OCI-LY7 (cell line): Measurements from ENCODE around the gene RRP36. TPM values are rescaled to one million over a fixed set of nuclear protein-coding genes. Genes with fewer than 3 reads are reported as not detected.

Experiments used
- BruUV-seq: library from RNA; stranded (reverse); fragments of 400-500 nt; replicated peaks from 2 replicates; lab custom pipeline; 2021; lab: Mats Ljungman, UMichigan
- CTCF ChIA-PET: fragments of 300-600 bp; sonication (Branson Sonifier 250); formaldehyde crosslinking; loops from one replicate; lab custom pipeline; 2022; ENCODE audit warnings: antibody characterized with exemption; ENCODE audit not compliant: unreplicated experiment; lab: Charles Lee
- POLR2A ChIA-PET: fragments of 300-600 bp; sonication (Branson Sonifier 250); formaldehyde crosslinking; loops from one replicate; lab custom pipeline; 2022; ENCODE audit warnings: antibody characterized with exemption; lab: Charles Lee
- DNase-seq: peaks from one replicate; pipeline ENCODE4 v3.0.0-alpha.2; 2015; ENCODE audit warnings: low spot score
- H2AFZ ChIP-seq: fragments of 200-600 bp; sonication (generic), shearing (Covaris generic); 2 replicates; pipeline ENCODE4 v1.6.1; 2014; ENCODE audit warnings: mild to moderate bottlenecking, antibody characterized with exemption, low read length, moderate library complexity
- H3K27ac ChIP-seq: fragments of 200-600 bp; sonication (generic); 2 replicates; pipeline ENCODE4 v1.5.1; 2014; ENCODE audit warnings: mixed run types, low read depth, mild to moderate bottlenecking, moderate library complexity, low read length, inconsistent platforms; ENCODE audit not compliant: poor library complexity, severe bottlenecking
- H3K36me3 ChIP-seq: fragments of 200-600 bp; sonication (generic); 2 replicates; pipeline ENCODE4 v1.6.1; 2014; ENCODE audit warnings: mild to moderate bottlenecking, antibody characterized with exemption, low read length, moderate library complexity, mixed read lengths; ENCODE audit not compliant: insufficient read depth
- H3K4me1 ChIP-seq: fragments of 200-600 bp; sonication (generic); 2 replicates; pipeline ENCODE4 v1.5.1; 2014; ENCODE audit warnings: mild to moderate bottlenecking, low read length; ENCODE audit not compliant: insufficient read depth, poor library complexity, severe bottlenecking
- H3K4me2 ChIP-seq: fragments of 200-600 bp; sonication (generic); 2 replicates; pipeline ENCODE4 v1.6.1; 2014; ENCODE audit warnings: mild to moderate bottlenecking, low read length
- H3K4me3 ChIP-seq: fragments of 200-600 bp; sonication (generic); 2 replicates; pipeline ENCODE4 v1.5.1; 2014; ENCODE audit warnings: mild to moderate bottlenecking, low read depth, low read length; ENCODE audit not compliant: poor library complexity, severe bottlenecking
- H3K79me2 ChIP-seq: fragments of 200-600 bp; sonication (generic); 2 replicates; pipeline ENCODE4 v1.6.1; 2016; ENCODE audit warnings: low read depth, mild to moderate bottlenecking, low read length, moderate library complexity, mixed read lengths; ENCODE audit not compliant: insufficient read depth
- H3K9me2 ChIP-seq: fragments of 200-600 bp; sonication (generic); 2 replicates; pipeline ENCODE4 v1.6.1; 2016; ENCODE audit warnings: mild to moderate bottlenecking, low read length, mixed read lengths; ENCODE audit not compliant: insufficient read depth
- H3K9me3 ChIP-seq: fragments of 200-600 bp; sonication (generic); 2 replicates; pipeline ENCODE4 v1.6.1; 2014; ENCODE audit warnings: mild to moderate bottlenecking, mixed run types, low read length, mixed read lengths
- H4K20me1 ChIP-seq: fragments of 200-600 bp; sonication (generic); 2 replicates; pipeline ENCODE4 v1.6.1; 2014; ENCODE audit warnings: mild to moderate bottlenecking, antibody characterized with exemption, low read length, moderate library complexity, mixed read lengths; ENCODE audit not compliant: insufficient read depth
- EZH2phosphoT487 ChIP-seq: fragments of 200-600 bp; sonication (generic); IDR thresholded peaks from 2 replicates; pipeline ENCODE4 v1.6.1; 2018; ENCODE audit warnings: low read depth, borderline replicate concordance, mild to moderate bottlenecking, mixed run types, antibody characterized with exemption, low read length, moderate library complexity, mixed read lengths
- intact Hi-C: fragments of 100-400 bp; cut with micrococcal nuclease; formaldehyde crosslinking; loops from one replicate; pipeline ENCODE4 v1.10.0; 2022; ENCODE audit not compliant: unreplicated experiment
- total RNA-seq, 2 experiments: library from RNA; depleted of rRNA in 1 of 2; stranded (reverse); fragments of >200 nt in 1 of 2; shearing (Covaris generic) in 1 of 2; gene quantifications; 2 replicates each; pipeline ENCODE4 v1.2.3, GENCODE V29; 2014 to 2022
- TF ChIP-seq, protein P1 (sequence below): fragments of 200-600 bp; sonication (generic); conservative IDR thresholded peaks from 2 replicates; pipeline ENCODE4 v1.5.1; 2014; ENCODE audit warnings: mild to moderate bottlenecking, antibody characterized with exemption, low read length, moderate library complexity, mixed read lengths

RRP36 gene
- total RNA-seq, 2 experiments from 2014 or later, result 61.1 to 75.9 TPM

DNA sequence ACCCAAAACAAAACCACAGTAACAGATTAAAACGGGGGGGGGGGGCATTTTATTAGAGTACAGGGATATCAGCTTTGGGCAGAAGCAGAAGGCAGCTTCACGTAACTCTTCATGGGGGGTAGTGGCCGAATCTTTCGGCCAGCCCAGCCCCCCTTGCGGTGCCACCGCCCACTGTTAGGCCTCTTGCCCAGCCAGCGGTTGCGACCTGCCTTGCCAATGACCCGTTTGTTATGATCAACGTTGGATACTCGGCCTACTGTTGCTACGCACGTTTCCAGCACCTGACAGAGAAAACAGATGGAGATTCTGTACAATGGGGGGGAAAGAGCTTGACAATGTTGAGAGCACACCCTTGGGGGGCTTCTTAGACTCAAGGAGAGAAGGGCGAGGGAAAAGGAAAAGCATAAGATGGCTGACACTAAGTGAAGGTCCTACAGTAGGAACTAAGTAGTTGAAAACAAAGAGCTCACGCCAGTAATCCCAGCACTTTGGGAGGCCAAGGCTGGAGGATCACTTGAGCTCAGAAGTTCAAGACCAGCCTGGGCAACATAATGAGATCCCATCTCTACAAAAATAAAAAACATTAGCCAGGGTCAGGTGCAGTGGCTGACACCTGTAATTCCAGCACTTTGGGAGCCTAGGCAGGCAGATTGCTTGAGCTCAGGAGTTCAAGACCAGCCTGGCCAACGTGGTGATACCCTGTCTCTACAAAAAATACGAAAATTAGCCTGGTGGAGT is 33.0 kb downstream of the RRP36 start:
- H3K27ac ChIP-seq, result peak overlapping the region; percentile 37
- no TSS peak for BruUV-seq
- peak overlapping the region; percentile 92 for H3K4me2 ChIP-seq
- no peak for TF ChIP-seq EZH2phosphoT487
- TF ChIP-seq, protein P1, sequence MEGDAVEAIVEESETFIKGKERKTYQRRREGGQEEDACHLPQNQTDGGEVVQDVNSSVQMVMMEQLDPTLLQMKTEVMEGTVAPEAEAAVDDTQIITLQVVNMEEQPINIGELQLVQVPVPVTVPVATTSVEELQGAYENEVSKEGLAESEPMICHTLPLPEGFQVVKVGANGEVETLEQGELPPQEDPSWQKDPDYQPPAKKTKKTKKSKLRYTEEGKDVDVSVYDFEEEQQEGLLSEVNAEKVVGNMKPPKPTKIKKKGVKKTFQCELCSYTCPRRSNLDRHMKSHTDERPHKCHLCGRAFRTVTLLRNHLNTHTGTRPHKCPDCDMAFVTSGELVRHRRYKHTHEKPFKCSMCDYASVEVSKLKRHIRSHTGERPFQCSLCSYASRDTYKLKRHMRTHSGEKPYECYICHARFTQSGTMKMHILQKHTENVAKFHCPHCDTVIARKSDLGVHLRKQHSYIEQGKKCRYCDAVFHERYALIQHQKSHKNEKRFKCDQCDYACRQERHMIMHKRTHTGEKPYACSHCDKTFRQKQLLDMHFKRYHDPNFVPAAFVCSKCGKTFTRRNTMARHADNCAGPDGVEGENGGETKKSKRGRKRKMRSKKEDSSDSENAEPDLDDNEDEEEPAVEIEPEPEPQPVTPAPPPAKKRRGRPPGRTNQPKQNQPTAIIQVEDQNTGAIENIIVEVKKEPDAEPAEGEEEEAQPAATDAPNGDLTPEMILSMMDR, result no peak
- H3K36me3 ChIP-seq, result peaks cover 17% of the 10 kb centered on the region
- no peaks in the 10 kb centered on the region for H3K9me2 ChIP-seq
- DNase-seq, result no peak
- ChIA-PET CTCF (interaction anchor here (0.6 kb wide), 1 partner anchor 10 kb away, joined by 3 read pairs; no protein-coding TSS in a partner anchor), POLR2A (interaction anchor here (0.6 to 2.4 kb wide), 8 partner anchors 9 to 125 kb away, joined by 3 to 6 read pairs (median 5); partner anchors contain the start of genes CNPY3, KLHDC3, MEA1 and PPP2R5D)
- peaks cover 32% of the 10 kb centered on the region for H3K4me1 ChIP-seq
- H2AFZ ChIP-seq, result peak overlapping the region; percentile 58; the same call in 1 of the 2 replicates
- intact Hi-C loops, result no loop called here
- H4K20me1 ChIP-seq, result no peaks in the 10 kb centered on the region
- H3K9me3 ChIP-seq, result no peaks in the 10 kb centered on the region
- H3K79me2 ChIP-seq, result peaks cover 17% of the 10 kb centered on the region
- peak overlapping the region; percentile 77 for H3K4me3 ChIP-seq

GRCh38 chr6:43055966-43056365 is 34.5 kb downstream of the RRP36 start:
- no peak for TF ChIP-seq EZH2phosphoT487
- TF ChIP-seq, protein P1, result no peak
- intact Hi-C loops, result no loop called here
- no TSS peak for BruUV-seq
- ChIA-PET POLR2A (no interaction called here), CTCF (no interaction called here)
- Histone ChIP-seq H4K20me1 (no peaks in the 10 kb centered on the region), H3K4me3 (no peak overlapping the region), H3K4me1 (peaks cover 38% of the 10 kb centered on the region), H3K9me3 (no peaks in the 10 kb centered on the region), H2AFZ (no peak overlapping the region), H3K36me3 (peaks cover 11% of the 10 kb centered on the region), H3K9me2 (no peaks in the 10 kb centered on the region), H3K27ac (no peak overlapping the region), H3K79me2 (peaks cover 17% of the 10 kb centered on the region), H3K4me2 (no peak overlapping the region)
- no peak for DNase-seq

DNA sequence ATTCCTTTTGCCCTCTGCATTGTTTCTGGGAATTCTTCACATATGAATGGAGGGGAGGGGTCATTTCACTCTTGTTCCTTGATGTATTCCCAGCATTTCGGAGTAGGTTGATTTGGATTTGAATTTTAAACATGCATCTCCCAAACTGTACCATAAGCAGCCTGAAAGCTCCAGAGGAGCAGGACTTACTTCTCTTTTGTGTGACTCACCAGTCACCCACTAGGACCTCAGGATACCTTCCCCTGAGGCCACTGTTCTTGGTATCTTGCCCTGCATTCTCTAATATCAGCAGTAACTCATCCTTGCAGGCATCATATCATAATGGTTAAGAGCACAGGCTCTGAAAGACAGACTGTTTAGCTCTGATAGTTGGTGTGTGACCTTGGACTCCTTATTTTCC is 37.1 kb downstream of the RRP36 start:
- H3K9me2 ChIP-seq, result no peaks in the 10 kb centered on the region
- H3K27ac ChIP-seq, result no peak overlapping the region
- H3K4me2 ChIP-seq, result peak overlapping the region; percentile 87
- peaks cover 11% of the 10 kb centered on the region for H3K36me3 ChIP-seq
- TF ChIP-seq, protein P1, result no peak
- TF ChIP-seq EZH2phosphoT487, result no peak
- POLR2A ChIA-PET, result interaction anchor here (0.6 to 2.2 kb wide), 9 partner anchors 8 to 919 kb away, joined by 3 to 7 read pairs (median 4); partner anchors contain the start of genes KLHDC3, MEA1, PEX6 and PTK7
- H2AFZ ChIP-seq, result peak overlapping the region; percentile 62; the same call in 1 of the 2 replicates
- H3K4me1 ChIP-seq, result peaks cover 24% of the 10 kb centered on the region
- H4K20me1 ChIP-seq, result no peaks in the 10 kb centered on the region
- CTCF ChIA-PET, result interaction anchor here (1.2 kb wide), 1 partner anchor 11 kb away, joined by 3 read pairs; no protein-coding TSS in a partner anchor
- H3K9me3 ChIP-seq, result no peaks in the 10 kb centered on the region
- peak overlapping the region; percentile 95 for H3K4me3 ChIP-seq
- peaks cover 17% of the 10 kb centered on the region for H3K79me2 ChIP-seq
- DNase-seq, result no peak
- intact Hi-C loops, result no loop called here
- no TSS peak for BruUV-seq
